CD4-positive, alpha-beta T cell (primary cell): ENCODE results near the gene PPDPF. TPM values are rescaled to one million over a fixed set of nuclear protein-coding genes. Genes with fewer than 3 reads are reported as not detected.

Source experiments
- ATAC-seq: fragments of 200-7000 bp; cut with Tn5 transposase; one replicate; pipeline ENCODE4 v1.10.0; 2022; ENCODE audit warnings: mild to moderate bottlenecking; ENCODE audit not compliant: poor library complexity
- CTCF ChIA-PET: fragments of 350-600 bp; sonication (Branson Sonifier 250); formaldehyde crosslinking; loops from one replicate; lab custom pipeline; 2021; ENCODE audit warnings: antibody characterized with exemption, inconsistent platforms; lab: Charles Lee
- POLR2A ChIA-PET: fragments of 350-600 bp; sonication (Branson Sonifier 250); formaldehyde crosslinking; loops from one replicate; lab custom pipeline; 2021; ENCODE audit warnings: antibody characterized with exemption, inconsistent platforms; lab: Charles Lee
- DNase-seq, 14 experiments: peaks; one replicate each; pipeline ENCODE4 v3.0.0-alpha.2; 2013 to 2020; ENCODE audit warnings: mixed read lengths in 2 of 14
- H3K27ac ChIP-seq, 2 donors: one replicate each; pipeline versions ENCODE4 v1.5.1 to v1.7.0; 2013; ENCODE audit warnings: low read length in 2 of 2, low read depth in 1 of 2, mild to moderate bottlenecking in 1 of 2
- H3K27me3 ChIP-seq, 2 experiments: 1 replicate in 1 of 2; 2 replicates in 1 of 2; pipeline versions ENCODE4 v1.6.1 to v1.7.0; 2013; ENCODE audit warnings: low read length in 2 of 2, control low read depth in 1 of 2, mild to moderate bottlenecking in 1 of 2, moderate library complexity in 1 of 2; ENCODE audit not compliant: insufficient read depth in 2 of 2, control insufficient read depth in 1 of 2
- H3K36me3 ChIP-seq: one replicate; pipeline ENCODE4 v1.6.1; 2013; ENCODE audit warnings: low read length, control low read depth; ENCODE audit not compliant: insufficient read depth
- H3K4me1 ChIP-seq: one replicate; pipeline ENCODE4 v1.6.1; 2013; ENCODE audit warnings: low read length, control low read depth; ENCODE audit not compliant: insufficient read depth
- H3K4me3 ChIP-seq: one replicate; pipeline ENCODE4 v1.5.1; 2013; ENCODE audit warnings: mild to moderate bottlenecking, low read length, moderate library complexity
- H3K9me3 ChIP-seq, 2 experiments: 1 replicate in 1 of 2; 2 replicates in 1 of 2; pipeline versions ENCODE4 v1.6.1 to v1.7.0; 2013; ENCODE audit warnings: low read length in 2 of 2, mild to moderate bottlenecking in 2 of 2, control low read depth in 1 of 2, moderate library complexity in 1 of 2; ENCODE audit not compliant: control insufficient read depth in 1 of 2, insufficient read depth in 1 of 2
- H3K27ac Mint-ChIP-seq: one replicate; pipeline ENCODE4 v1.8.0; 2020; ENCODE audit warnings: mixed read lengths
- H3K27me3 Mint-ChIP-seq: one replicate; pipeline ENCODE4 v1.8.0; 2021; ENCODE audit warnings: mixed read lengths
- H3K36me3 Mint-ChIP-seq: one replicate; pipeline ENCODE4 v1.8.0; 2021; ENCODE audit warnings: low read depth, mixed read lengths
- H3K4me1 Mint-ChIP-seq: one replicate; pipeline ENCODE4 v1.8.0; 2021; ENCODE audit warnings: low read depth, mixed read lengths
- H3K4me3 Mint-ChIP-seq: one replicate; pipeline ENCODE4 v1.8.0; 2020; ENCODE audit warnings: mild to moderate bottlenecking, mixed read lengths
- H3K9me3 Mint-ChIP-seq: one replicate; pipeline ENCODE4 v1.8.0; 2020; ENCODE audit warnings: mixed read lengths
- intact Hi-C, 2 experiments: fragments of 100-400 bp; cut with DNase I in 1 of 2; cut with micrococcal nuclease in 1 of 2; formaldehyde crosslinking; loops; one replicate each; pipeline versions ENCODE4 v1.15.1 to v1.9.0; 2023 to 2025; cut with DNase I, micrococcal nuclease
- total RNA-seq, 174 experiments: library from RNA in 2 of 174; stranded (reverse) in 2 of 174; gene quantifications; one replicate each; pipeline ENCODE4 v1.2.3 and lab custom pipeline; 2021 to 2026
- TF ChIP-seq, protein P1 (sequence below): fragments of 200-600 bp; IDR thresholded peaks from one replicate; pipeline ENCODE4 v1.8.0; 2022; ENCODE audit warnings: antibody characterized with exemption, mild to moderate bottlenecking

Gene PPDPF
- total RNA-seq, 2 experiments from 2014 or later = 249 to 251 TPM

DNA sequence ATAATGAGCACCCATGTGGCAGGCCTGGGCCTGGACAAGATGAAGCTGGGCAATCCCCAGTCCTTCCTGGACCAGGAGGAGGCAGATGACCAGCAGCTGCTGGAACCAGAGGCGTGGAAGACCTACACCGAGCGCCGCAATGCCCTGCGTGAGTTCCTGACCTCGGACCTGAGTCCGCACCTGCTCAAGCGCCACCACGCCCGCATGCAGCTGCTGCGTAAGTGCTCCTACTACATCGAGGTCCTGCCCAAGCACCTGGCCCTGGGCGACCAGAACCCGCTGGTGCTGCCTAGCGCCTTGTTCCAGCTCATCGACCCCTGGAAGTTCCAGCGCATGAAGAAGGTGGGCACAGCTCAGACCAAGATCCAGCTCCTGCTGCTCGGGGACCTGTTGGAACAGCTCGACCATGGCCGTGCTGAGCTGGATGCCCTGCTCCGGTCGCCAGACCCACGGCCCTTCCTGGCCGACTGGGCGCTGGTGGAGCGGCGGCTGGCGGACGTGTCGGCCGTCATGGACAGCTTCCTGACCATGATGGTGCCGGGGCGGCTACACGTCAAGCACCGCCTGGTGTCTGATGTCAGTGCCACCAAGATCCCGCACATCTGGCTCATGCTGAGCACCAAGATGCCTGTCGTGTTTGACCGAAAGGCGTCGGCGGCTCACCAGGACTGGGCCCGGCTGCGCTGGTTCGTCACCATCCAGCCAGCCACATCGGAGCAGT lies 35.3 kb downstream of the PPDPF start:
- Histone ChIP-seq H3K4me1 (peaks cover 31% of the 10 kb centered on the region), H3K9me3 (peaks cover 0 to 3% of the 10 kb centered on the region in 2 experiments), H3K27ac (no peak overlapping the region), H3K4me3 (no peak overlapping the region), H3K36me3 (peaks cover 11% of the 10 kb centered on the region), H3K27me3 (no peaks in the 10 kb centered on the region)
- Mint-ChIP-seq H3K4me3 (no peak overlapping the region), H3K4me1 (peaks cover 18% of the 10 kb centered on the region), H3K36me3 (peaks cover 11% of the 10 kb centered on the region), H3K9me3 (no peaks in the 10 kb centered on the region), H3K27ac (no peak overlapping the region), H3K27me3 (no peaks in the 10 kb centered on the region)
- ATAC-seq (no peak), DNase-seq (no peak)
- TF ChIP-seq, protein P1, sequence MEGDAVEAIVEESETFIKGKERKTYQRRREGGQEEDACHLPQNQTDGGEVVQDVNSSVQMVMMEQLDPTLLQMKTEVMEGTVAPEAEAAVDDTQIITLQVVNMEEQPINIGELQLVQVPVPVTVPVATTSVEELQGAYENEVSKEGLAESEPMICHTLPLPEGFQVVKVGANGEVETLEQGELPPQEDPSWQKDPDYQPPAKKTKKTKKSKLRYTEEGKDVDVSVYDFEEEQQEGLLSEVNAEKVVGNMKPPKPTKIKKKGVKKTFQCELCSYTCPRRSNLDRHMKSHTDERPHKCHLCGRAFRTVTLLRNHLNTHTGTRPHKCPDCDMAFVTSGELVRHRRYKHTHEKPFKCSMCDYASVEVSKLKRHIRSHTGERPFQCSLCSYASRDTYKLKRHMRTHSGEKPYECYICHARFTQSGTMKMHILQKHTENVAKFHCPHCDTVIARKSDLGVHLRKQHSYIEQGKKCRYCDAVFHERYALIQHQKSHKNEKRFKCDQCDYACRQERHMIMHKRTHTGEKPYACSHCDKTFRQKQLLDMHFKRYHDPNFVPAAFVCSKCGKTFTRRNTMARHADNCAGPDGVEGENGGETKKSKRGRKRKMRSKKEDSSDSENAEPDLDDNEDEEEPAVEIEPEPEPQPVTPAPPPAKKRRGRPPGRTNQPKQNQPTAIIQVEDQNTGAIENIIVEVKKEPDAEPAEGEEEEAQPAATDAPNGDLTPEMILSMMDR = no peak
- intact Hi-C loops = no loop called here
- ChIA-PET CTCF (no interaction called here), POLR2A (interaction anchor here (1.5 to 2.6 kb wide), 3 partner anchors 12 to 71 kb away, joined by 4 to 16 read pairs (median 10); partner anchors contain the start of genes GMEB2 and PTK6)

DNA sequence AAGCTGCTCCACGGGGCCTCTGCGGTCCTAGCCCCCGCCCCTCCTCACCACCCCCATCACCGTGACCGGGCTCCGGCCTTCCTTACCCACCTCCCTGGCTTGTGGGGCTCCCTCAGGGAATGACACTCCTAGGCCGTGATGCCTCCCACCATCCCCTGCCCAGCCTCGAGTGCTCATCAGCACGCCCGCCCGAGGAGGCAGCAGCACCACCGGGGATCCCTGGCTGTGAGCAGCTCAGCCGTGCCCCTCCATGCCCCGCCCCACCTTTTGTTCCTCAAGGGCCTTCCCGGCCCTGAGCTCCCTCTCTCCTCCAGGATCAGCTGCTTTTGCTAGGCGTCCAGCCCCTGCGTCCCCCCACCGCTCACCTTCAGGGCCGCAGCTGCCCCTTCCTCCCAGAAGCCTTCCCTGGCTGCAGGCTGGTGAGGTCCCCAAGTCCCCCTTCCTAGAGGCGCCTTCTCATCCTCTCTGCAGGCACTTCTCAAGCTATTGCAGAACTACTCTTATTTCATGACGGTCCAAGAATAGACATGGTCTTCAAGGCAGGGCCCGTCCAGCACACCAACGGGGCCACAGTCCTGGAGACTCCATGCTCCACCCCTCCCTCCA lies 36.4 kb downstream of the PPDPF start:
- H3K36me3 ChIP-seq = peaks cover 22% of the 10 kb centered on the region
- no peaks in the 10 kb centered on the region for H3K9me3 Mint-ChIP-seq
- ChIA-PET CTCF (no interaction called here), POLR2A (no interaction called here)
- TF ChIP-seq, protein P1 = no peak
- no peak overlapping the region for H3K27ac ChIP-seq
- no peak overlapping the region for H3K4me3 Mint-ChIP-seq
- H3K4me3 ChIP-seq = no peak overlapping the region
- intact Hi-C loops = no loop called here
- peaks cover 11% of the 10 kb centered on the region for H3K36me3 Mint-ChIP-seq
- H3K4me1 ChIP-seq = peaks cover 29% of the 10 kb centered on the region
- H3K27me3 ChIP-seq = no peaks in the 10 kb centered on the region
- peaks cover 13% of the 10 kb centered on the region for H3K4me1 Mint-ChIP-seq
- H3K9me3 ChIP-seq = peaks cover 0 to 3% of the 10 kb centered on the region in 2 experiments
- no peak for DNase-seq
- no peak for ATAC-seq
- no peak overlapping the region for H3K27ac Mint-ChIP-seq
- H3K27me3 Mint-ChIP-seq = no peaks in the 10 kb centered on the region

DNA sequence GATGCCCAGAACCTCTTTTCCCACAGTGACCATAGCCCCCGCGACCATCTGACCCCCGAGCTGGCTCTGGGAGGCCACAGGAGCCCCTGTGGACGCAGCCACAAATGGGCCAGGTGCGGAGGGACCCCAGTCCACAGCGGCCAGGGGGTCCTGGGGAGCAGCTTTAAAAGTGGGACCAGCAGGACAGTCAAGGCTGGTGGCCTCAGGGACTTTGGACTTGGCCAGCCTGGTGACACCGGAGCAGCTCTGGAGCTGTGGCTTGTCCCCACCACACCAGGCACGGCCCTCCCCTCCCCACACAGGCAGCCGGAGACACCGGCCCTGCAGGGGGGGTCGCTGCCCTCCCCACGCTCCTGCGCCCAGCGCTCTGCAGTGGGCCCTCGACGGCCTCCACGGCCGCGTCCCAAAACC lies 36.9 kb downstream of the PPDPF start:
- no peak overlapping the region for H3K4me3 Mint-ChIP-seq
- H3K27ac Mint-ChIP-seq = no peak overlapping the region
- H3K9me3 Mint-ChIP-seq = no peaks in the 10 kb centered on the region
- intact Hi-C loops = no loop called here
- DNase-seq = no peak
- peaks cover 24% of the 10 kb centered on the region for H3K4me1 ChIP-seq
- H3K4me1 Mint-ChIP-seq = peaks cover 8% of the 10 kb centered on the region
- no peaks in the 10 kb centered on the region for H3K27me3 ChIP-seq
- ATAC-seq = no peak
- H3K36me3 ChIP-seq = peaks cover 27% of the 10 kb centered on the region
- H3K4me3 ChIP-seq = no peak overlapping the region
- H3K9me3 ChIP-seq = peaks cover 0 to 3% of the 10 kb centered on the region in 2 experiments
- TF ChIP-seq, protein P1 = no peak
- no peaks in the 10 kb centered on the region for H3K27me3 Mint-ChIP-seq
- no peak overlapping the region for H3K27ac ChIP-seq
- CTCF ChIA-PET = no interaction called here
- POLR2A ChIA-PET = no interaction called here
- peaks cover 11% of the 10 kb centered on the region for H3K36me3 Mint-ChIP-seq
